Measurements from ENCODE around the gene PAX2. TPM values are rescaled to one million over a fixed set of nuclear protein-coding genes. Genes with fewer than 3 reads are reported as not detected.
A peak's percentile ranks its signal among the peaks of the same experiment; 100 is the strongest.

Gene PAX2
- total RNA-seq, 1 donor from 2014 or later: not detected

- Histone ChIP-seq H3K4me3 (ENCODE audit: low read length in 3 of 3) (peak overlapping the region in 2 of 3 donors; percentile 52 to 56), H3K36me3 (ENCODE audit: control insufficient read depth in 3 of 3, insufficient read depth in 3 of 3, low read length in 3 of 3) (no peaks in the 10 kb centered on the region), H3K9ac (ENCODE audit: low read depth in 1 of 3, low read length in 3 of 3) (peak overlapping the region in 1 of 3 donors; percentile 50), H3K9me3 (ENCODE audit: control insufficient read depth in 3 of 3, low read length in 3 of 3) (no peaks in the 10 kb centered on the region), H3K4me1 (ENCODE audit: control insufficient read depth in 3 of 3, insufficient read depth in 3 of 3, low read length in 3 of 3) (peaks cover 14 to 25% (median 21%) of the 10 kb centered on the region in 3 donors), H3K27me3 (ENCODE audit: control insufficient read depth in 3 of 3, insufficient read depth in 3 of 3, low read length in 3 of 3) (peaks cover 90 to 93% (median 90%) of the 10 kb centered on the region in 3 donors), H3K27ac (ENCODE audit: low read depth, low read length) (no peak overlapping the region)
Observed at GRCh38 chr10:100826983-100827818, 81.8 kb downstream of the PAX2 start.

GRCh38 chr10:100827819-100828737, 82.7 kb downstream of the PAX2 start:
- Histone ChIP-seq H3K4me1 (ENCODE audit: control insufficient read depth in 3 of 3, insufficient read depth in 3 of 3, low read length in 3 of 3) (peaks cover 14 to 25% (median 21%) of the 10 kb centered on the region in 3 donors), H3K27me3 (ENCODE audit: control insufficient read depth in 3 of 3, insufficient read depth in 3 of 3, low read length in 3 of 3) (peaks cover 90 to 94% (median 91%) of the 10 kb centered on the region in 3 donors), H3K9ac (ENCODE audit: low read depth in 1 of 3, low read length in 3 of 3) (peak overlapping the region in 1 of 3 donors; percentile 32), H3K4me3 (ENCODE audit: low read length in 3 of 3) (peak overlapping the region; percentile 35 to 50 (median 48)), H3K27ac (ENCODE audit: low read depth, low read length) (no peak overlapping the region), H3K36me3 (ENCODE audit: control insufficient read depth in 3 of 3, insufficient read depth in 3 of 3, low read length in 3 of 3) (no peaks in the 10 kb centered on the region), H3K9me3 (ENCODE audit: control insufficient read depth in 3 of 3, low read length in 3 of 3) (no peaks in the 10 kb centered on the region)

- Histone ChIP-seq H3K9ac (ENCODE audit: low read depth in 1 of 3, low read length in 3 of 3) (no peak overlapping the region), H3K4me1 (ENCODE audit: control insufficient read depth in 3 of 3, insufficient read depth in 3 of 3, low read length in 3 of 3) (peaks cover 14 to 25% (median 21%) of the 10 kb centered on the region in 3 donors), H3K9me3 (ENCODE audit: control insufficient read depth in 3 of 3, low read length in 3 of 3) (no peaks in the 10 kb centered on the region), H3K36me3 (ENCODE audit: control insufficient read depth in 3 of 3, insufficient read depth in 3 of 3, low read length in 3 of 3) (no peaks in the 10 kb centered on the region), H3K4me3 (ENCODE audit: low read length in 3 of 3) (peak overlapping the region; percentile 41 to 55 (median 50)), H3K27ac (ENCODE audit: low read depth, low read length) (no peak overlapping the region), H3K27me3 (ENCODE audit: control insufficient read depth in 3 of 3, insufficient read depth in 3 of 3, low read length in 3 of 3) (peaks cover 85 to 89% (median 87%) of the 10 kb centered on the region in 3 donors)
Observed at GRCh38 chr10:100828738-100829096, 83.3 kb downstream of the PAX2 start.

- H3K9me3 ChIP-seq (ENCODE audit: control insufficient read depth in 3 of 3, low read length in 3 of 3): no peaks in the 10 kb centered on the region
- no peak overlapping the region for H3K9ac ChIP-seq (ENCODE audit: low read depth in 1 of 3, low read length in 3 of 3)
- H3K4me3 ChIP-seq (ENCODE audit: low read length in 3 of 3): peak overlapping the region; percentile 41 to 55 (median 42)
- H3K36me3 ChIP-seq (ENCODE audit: control insufficient read depth in 3 of 3, insufficient read depth in 3 of 3, low read length in 3 of 3): no peaks in the 10 kb centered on the region
- H3K27ac ChIP-seq (ENCODE audit: low read depth, low read length): no peak overlapping the region
- peaks cover 81 to 84% (median 82%) of the 10 kb centered on the region in 3 donors for H3K27me3 ChIP-seq (ENCODE audit: control insufficient read depth in 3 of 3, insufficient read depth in 3 of 3, low read length in 3 of 3)
- H3K4me1 ChIP-seq (ENCODE audit: control insufficient read depth in 3 of 3, insufficient read depth in 3 of 3, low read length in 3 of 3): peaks cover 14 to 25% (median 21%) of the 10 kb centered on the region in 3 donors
Observed at GRCh38 chr10:100829097-100829870, 83.9 kb downstream of the PAX2 start.

- H3K36me3 ChIP-seq (ENCODE audit: control insufficient read depth in 3 of 3, insufficient read depth in 3 of 3, low read length in 3 of 3): no peaks in the 10 kb centered on the region
- peaks cover 14 to 25% (median 21%) of the 10 kb centered on the region in 3 donors for H3K4me1 ChIP-seq (ENCODE audit: control insufficient read depth in 3 of 3, insufficient read depth in 3 of 3, low read length in 3 of 3)
- no peaks in the 10 kb centered on the region for H3K9me3 ChIP-seq (ENCODE audit: control insufficient read depth in 3 of 3, low read length in 3 of 3)
- H3K27me3 ChIP-seq (ENCODE audit: control insufficient read depth in 3 of 3, insufficient read depth in 3 of 3, low read length in 3 of 3): peaks cover 74 to 83% (median 80%) of the 10 kb centered on the region in 3 donors
- H3K9ac ChIP-seq (ENCODE audit: low read depth in 1 of 3, low read length in 3 of 3): no peak overlapping the region
- H3K4me3 ChIP-seq (ENCODE audit: low read length in 3 of 3): no peak overlapping the region
- no peak overlapping the region for H3K27ac ChIP-seq (ENCODE audit: low read depth, low read length)
Observed at GRCh38 chr10:100829933-100830727, 84.7 kb downstream of the PAX2 start.

- Histone ChIP-seq H3K9me3 (ENCODE audit: control insufficient read depth in 3 of 3, low read length in 3 of 3) (no peaks in the 10 kb centered on the region), H3K27ac (ENCODE audit: low read depth, low read length) (no peak overlapping the region), H3K36me3 (ENCODE audit: control insufficient read depth in 3 of 3, insufficient read depth in 3 of 3, low read length in 3 of 3) (no peaks in the 10 kb centered on the region), H3K4me3 (ENCODE audit: low read length in 3 of 3) (no peak overlapping the region), H3K9ac (ENCODE audit: low read depth in 1 of 3, low read length in 3 of 3) (no peak overlapping the region), H3K4me1 (ENCODE audit: control insufficient read depth in 3 of 3, insufficient read depth in 3 of 3, low read length in 3 of 3) (peaks cover 14 to 25% (median 21%) of the 10 kb centered on the region in 3 donors), H3K27me3 (ENCODE audit: control insufficient read depth in 3 of 3, insufficient read depth in 3 of 3, low read length in 3 of 3) (peaks cover 70 to 83% (median 81%) of the 10 kb centered on the region in 3 donors)
Observed at GRCh38 chr10:100830728-100831111, 85.3 kb downstream of the PAX2 start.

GRCh38 chr10:100831742-100832141, 86.4 kb downstream of the PAX2 start:
- H3K4me3 ChIP-seq (ENCODE audit: low read length in 3 of 3): no peak overlapping the region
- H3K36me3 ChIP-seq (ENCODE audit: control insufficient read depth in 3 of 3, insufficient read depth in 3 of 3, low read length in 3 of 3): no peaks in the 10 kb centered on the region
- peaks cover 60 to 80% (median 75%) of the 10 kb centered on the region in 3 donors for H3K27me3 ChIP-seq (ENCODE audit: control insufficient read depth in 3 of 3, insufficient read depth in 3 of 3, low read length in 3 of 3)
- no peak overlapping the region for H3K9ac ChIP-seq (ENCODE audit: low read depth in 1 of 3, low read length in 3 of 3)
- no peak overlapping the region for H3K27ac ChIP-seq (ENCODE audit: low read depth, low read length)
- peaks cover 14 to 21% (median 19%) of the 10 kb centered on the region in 3 donors for H3K4me1 ChIP-seq (ENCODE audit: control insufficient read depth in 3 of 3, insufficient read depth in 3 of 3, low read length in 3 of 3)
- H3K9me3 ChIP-seq (ENCODE audit: control insufficient read depth in 3 of 3, low read length in 3 of 3): no peaks in the 10 kb centered on the region

- Histone ChIP-seq H3K36me3 (ENCODE audit: control insufficient read depth in 3 of 3, insufficient read depth in 3 of 3, low read length in 3 of 3) (no peaks in the 10 kb centered on the region), H3K27ac (ENCODE audit: low read depth, low read length) (no peak overlapping the region), H3K4me3 (ENCODE audit: low read length in 3 of 3) (no peak overlapping the region), H3K9me3 (ENCODE audit: control insufficient read depth in 3 of 3, low read length in 3 of 3) (no peaks in the 10 kb centered on the region), H3K27me3 (ENCODE audit: control insufficient read depth in 3 of 3, insufficient read depth in 3 of 3, low read length in 3 of 3) (peaks cover 46 to 66% (median 63%) of the 10 kb centered on the region in 3 donors), H3K4me1 (ENCODE audit: control insufficient read depth in 3 of 3, insufficient read depth in 3 of 3, low read length in 3 of 3) (no peaks in the 10 kb centered on the region), H3K9ac (ENCODE audit: low read depth in 1 of 3, low read length in 3 of 3) (no peak overlapping the region)
Observed at GRCh38 chr10:100835810-100836209, 90.4 kb downstream of the PAX2 start.

GRCh38 chr10:100836891-100837290, 91.5 kb downstream of the PAX2 start:
- no peaks in the 10 kb centered on the region for H3K36me3 ChIP-seq (ENCODE audit: control insufficient read depth in 3 of 3, insufficient read depth in 3 of 3, low read length in 3 of 3)
- no peak overlapping the region for H3K4me3 ChIP-seq (ENCODE audit: low read length in 3 of 3)
- H3K27me3 ChIP-seq (ENCODE audit: control insufficient read depth in 3 of 3, insufficient read depth in 3 of 3, low read length in 3 of 3): peaks cover 35 to 56% (median 52%) of the 10 kb centered on the region in 3 donors
- no peaks in the 10 kb centered on the region for H3K4me1 ChIP-seq (ENCODE audit: control insufficient read depth in 3 of 3, insufficient read depth in 3 of 3, low read length in 3 of 3)
- H3K27ac ChIP-seq (ENCODE audit: low read depth, low read length): no peak overlapping the region
- peaks cover 0 to 2% (median 0%) of the 10 kb centered on the region in 3 donors for H3K9me3 ChIP-seq (ENCODE audit: control insufficient read depth in 3 of 3, low read length in 3 of 3)
- H3K9ac ChIP-seq (ENCODE audit: low read depth in 1 of 3, low read length in 3 of 3): no peak overlapping the region
